ENCODE results near the gene CERT1. TPM values are rescaled to one million over a fixed set of nuclear protein-coding genes. Genes with fewer than 3 reads are reported as not detected.
"Not testable (repeated sequence)": the region's sequence is repeated elsewhere in the genome, so short reads cannot be mapped to it uniquely, and the experiment has no call there.

Gene CERT1
- total RNA-seq, 1 donor from 2014 or later, result 45.4 TPM

DNA sequence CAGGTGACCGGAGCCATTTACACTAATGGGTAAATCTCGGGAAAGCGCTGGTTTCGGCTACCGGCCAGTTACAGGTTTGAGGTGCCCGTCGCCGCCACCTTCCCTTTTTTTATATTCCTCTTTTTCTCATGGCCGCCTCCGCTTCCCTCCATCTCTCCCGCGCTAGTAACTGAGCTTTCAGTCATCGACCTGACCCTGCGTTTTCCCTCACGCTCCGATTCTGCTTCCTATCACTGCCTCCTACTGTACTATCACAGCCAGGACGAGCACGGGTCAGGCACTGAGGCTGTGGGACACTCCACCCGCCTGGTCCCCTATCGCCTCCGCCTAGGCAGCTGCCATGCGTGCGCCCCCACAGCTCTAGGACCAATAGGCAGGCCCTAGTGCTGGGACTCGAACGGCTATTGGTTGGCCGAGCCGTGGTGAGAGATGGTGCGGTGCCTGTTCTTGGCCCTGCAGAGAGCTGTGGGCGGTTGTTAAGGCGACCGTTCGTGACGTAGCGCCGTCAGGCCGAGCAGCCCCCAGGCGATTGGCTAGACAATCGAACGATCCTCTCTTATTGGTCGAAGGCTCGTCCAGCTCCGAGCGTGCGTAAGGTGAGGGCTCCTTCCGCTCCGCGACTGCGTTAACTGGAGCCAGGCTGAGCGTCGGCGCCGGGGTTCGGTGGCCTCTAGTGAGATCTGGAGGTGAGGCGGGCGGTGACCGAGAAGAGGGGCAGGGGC lies 174.7 kb downstream of the CERT1 start, which contains the start of gene HMGCR:
Gene HMGCR, plus strand, starts transcription at position 606 of the 722 bp plus-strand sequence. CDS start 5,386 bp downstream, outside the sequence.
- peaks cover 3% of the 10 kb centered on the region for H3K9me3 Mint-ChIP-seq (ENCODE audit: unreplicated experiment)
- no peak within 1 kb of the TSS for H3K27ac Mint-ChIP-seq (ENCODE audit: unreplicated experiment)
- peaks cover 14% of the 10 kb centered on the region for H3K4me1 Mint-ChIP-seq (ENCODE audit: low read depth, unreplicated experiment)
- peaks cover 11% of the 10 kb centered on the region for H3K27me3 Mint-ChIP-seq (ENCODE audit: unreplicated experiment)
- TF ChIP-seq, protein P1, sequence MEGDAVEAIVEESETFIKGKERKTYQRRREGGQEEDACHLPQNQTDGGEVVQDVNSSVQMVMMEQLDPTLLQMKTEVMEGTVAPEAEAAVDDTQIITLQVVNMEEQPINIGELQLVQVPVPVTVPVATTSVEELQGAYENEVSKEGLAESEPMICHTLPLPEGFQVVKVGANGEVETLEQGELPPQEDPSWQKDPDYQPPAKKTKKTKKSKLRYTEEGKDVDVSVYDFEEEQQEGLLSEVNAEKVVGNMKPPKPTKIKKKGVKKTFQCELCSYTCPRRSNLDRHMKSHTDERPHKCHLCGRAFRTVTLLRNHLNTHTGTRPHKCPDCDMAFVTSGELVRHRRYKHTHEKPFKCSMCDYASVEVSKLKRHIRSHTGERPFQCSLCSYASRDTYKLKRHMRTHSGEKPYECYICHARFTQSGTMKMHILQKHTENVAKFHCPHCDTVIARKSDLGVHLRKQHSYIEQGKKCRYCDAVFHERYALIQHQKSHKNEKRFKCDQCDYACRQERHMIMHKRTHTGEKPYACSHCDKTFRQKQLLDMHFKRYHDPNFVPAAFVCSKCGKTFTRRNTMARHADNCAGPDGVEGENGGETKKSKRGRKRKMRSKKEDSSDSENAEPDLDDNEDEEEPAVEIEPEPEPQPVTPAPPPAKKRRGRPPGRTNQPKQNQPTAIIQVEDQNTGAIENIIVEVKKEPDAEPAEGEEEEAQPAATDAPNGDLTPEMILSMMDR (IDR thresholded peaks at IDR 0.05; ENCODE audit: partially characterized antibody, unreplicated experiment), result peak; percentile 11
- no peaks in the 10 kb centered on the region for H3K36me3 Mint-ChIP-seq (ENCODE audit: unreplicated experiment)
- peak; percentile 97 for DNase-seq
- H3K4me3 Mint-ChIP-seq (ENCODE audit: unreplicated experiment), result no peak within 1 kb of the TSS

DNA sequence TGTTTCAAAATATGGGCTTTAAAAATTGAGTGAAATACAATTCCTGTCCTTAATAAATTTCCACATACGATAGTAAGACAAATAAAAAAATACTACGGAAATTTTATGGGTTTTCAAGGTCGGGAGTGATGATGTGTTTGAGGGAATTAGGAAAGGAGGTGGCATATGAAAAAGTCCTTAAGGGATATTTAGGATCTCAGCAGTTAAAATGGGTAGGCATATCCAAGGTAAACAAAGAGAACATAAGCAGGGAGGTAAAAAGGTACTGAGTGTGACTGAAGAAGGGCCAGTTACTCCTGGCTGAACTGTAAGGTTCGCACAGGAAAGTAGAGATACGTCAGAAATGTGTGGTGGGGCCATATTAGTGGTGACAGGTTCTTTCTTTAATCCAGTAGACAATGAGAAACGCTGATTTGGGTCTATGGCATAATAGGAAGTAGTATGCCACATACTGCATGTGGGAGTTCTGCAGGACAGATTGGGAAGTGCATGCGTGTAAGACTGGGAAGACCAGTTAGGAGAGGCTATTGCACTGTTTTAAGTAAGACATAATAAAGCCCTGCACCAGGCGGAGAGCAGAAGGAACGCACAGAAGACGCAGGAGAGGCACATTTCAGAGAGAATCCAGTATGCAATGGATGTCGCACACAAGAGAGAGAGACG lies 175.3 kb downstream of the CERT1 start:
- TF ChIP-seq, protein P1 (IDR thresholded peaks at IDR 0.05; ENCODE audit: partially characterized antibody, unreplicated experiment), result peak; percentile 56
- no peak for DNase-seq
- H3K36me3 Mint-ChIP-seq (ENCODE audit: unreplicated experiment), result no peaks in the 10 kb centered on the region
- peaks cover 11% of the 10 kb centered on the region for H3K27me3 Mint-ChIP-seq (ENCODE audit: unreplicated experiment)
- peaks cover 9% of the 10 kb centered on the region for H3K4me1 Mint-ChIP-seq (ENCODE audit: low read depth, unreplicated experiment)
- H3K9me3 Mint-ChIP-seq (ENCODE audit: unreplicated experiment), result peaks cover 3% of the 10 kb centered on the region
- H3K4me3 Mint-ChIP-seq (ENCODE audit: unreplicated experiment), result no peak overlapping the region
- H3K27ac Mint-ChIP-seq (ENCODE audit: unreplicated experiment), result no peak overlapping the region

DNA sequence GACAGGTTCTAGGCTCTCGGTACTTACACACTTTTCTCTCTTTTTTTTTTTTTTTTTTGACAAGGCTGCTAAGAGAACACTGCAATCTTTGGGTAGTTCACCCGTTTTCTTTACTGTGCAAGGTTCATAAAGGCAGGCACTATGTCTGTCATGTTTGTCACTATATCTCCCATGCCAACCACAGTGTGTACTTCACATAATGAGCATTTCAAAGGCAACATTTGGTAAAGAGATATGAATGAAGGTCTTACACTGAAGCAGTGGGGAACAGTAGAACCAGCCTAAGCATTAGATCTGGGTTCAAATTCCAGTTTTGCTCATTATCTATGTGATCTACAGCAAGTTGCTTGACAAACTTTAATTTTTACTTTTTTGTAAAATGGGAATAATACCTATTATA lies 175.9 kb downstream of the CERT1 start:
- DNase-seq, result no peak

DNA sequence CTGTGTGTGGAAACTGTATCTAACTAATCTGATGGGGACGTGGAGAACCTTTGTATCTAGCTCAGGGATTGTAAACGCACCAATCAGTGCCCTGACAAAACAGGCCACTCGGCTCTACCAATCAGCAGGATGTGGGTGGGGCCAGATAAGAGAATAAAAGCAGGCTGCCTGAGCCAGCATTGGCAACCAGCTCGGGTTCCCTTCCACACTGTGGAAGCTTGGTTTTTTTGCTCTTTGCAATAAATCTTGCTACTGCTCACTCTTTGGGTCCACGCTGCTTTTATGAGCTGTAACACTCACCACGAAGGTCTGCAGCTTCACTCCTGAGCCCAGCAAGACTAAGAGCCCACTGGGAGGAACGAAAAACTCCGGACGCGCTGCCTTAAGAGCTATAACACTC lies 177.0 kb downstream of the CERT1 start:
- not testable (repeated sequence) for H3K27ac Mint-ChIP-seq (ENCODE audit: unreplicated experiment); H3K9me3 Mint-ChIP-seq (ENCODE audit: unreplicated experiment); H3K27me3 Mint-ChIP-seq (ENCODE audit: unreplicated experiment); H3K4me3 Mint-ChIP-seq (ENCODE audit: unreplicated experiment); H3K36me3 Mint-ChIP-seq (ENCODE audit: unreplicated experiment); DNase-seq; H3K4me1 Mint-ChIP-seq (ENCODE audit: low read depth, unreplicated experiment)

More for the DNA sequence above, 175.9 kb downstream of the CERT1 start:
- H3K9me3 Mint-ChIP-seq (ENCODE audit: unreplicated experiment), result peaks cover 3% of the 10 kb centered on the region
- TF ChIP-seq, protein P1 (IDR thresholded peaks at IDR 0.05; ENCODE audit: partially characterized antibody, unreplicated experiment), result no peak
- H3K4me1 Mint-ChIP-seq (ENCODE audit: low read depth, unreplicated experiment), result peaks cover 5% of the 10 kb centered on the region
- peaks cover 11% of the 10 kb centered on the region for H3K27me3 Mint-ChIP-seq (ENCODE audit: unreplicated experiment)
- H3K27ac Mint-ChIP-seq (ENCODE audit: unreplicated experiment), result peak overlapping the region; percentile 73
- no peaks in the 10 kb centered on the region for H3K36me3 Mint-ChIP-seq (ENCODE audit: unreplicated experiment)
- H3K4me3 Mint-ChIP-seq (ENCODE audit: unreplicated experiment), result peak overlapping the region; percentile 25

DNA sequence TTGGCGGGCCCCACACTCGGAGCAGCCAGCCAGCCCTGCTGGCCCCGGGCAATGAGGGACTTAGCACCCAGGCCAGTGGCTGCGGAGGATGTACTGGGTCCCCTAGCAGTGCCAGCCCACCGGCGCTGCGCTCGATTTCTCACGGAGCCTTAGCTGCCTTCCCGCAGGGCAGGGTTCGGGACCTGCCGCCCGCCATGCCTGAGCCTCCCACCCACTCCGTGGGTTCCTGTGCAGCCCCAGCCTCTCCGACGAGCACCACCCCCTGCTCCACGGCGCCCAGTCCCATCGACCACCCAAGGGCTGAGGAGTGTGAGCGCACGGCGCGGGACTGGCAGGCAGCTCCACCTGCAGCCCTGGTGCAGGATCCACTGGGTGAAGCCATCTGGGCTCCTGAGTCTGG lies 177.7 kb downstream of the CERT1 start:
- H3K4me1 Mint-ChIP-seq (ENCODE audit: low read depth, unreplicated experiment); DNase-seq; H3K27me3 Mint-ChIP-seq (ENCODE audit: unreplicated experiment); H3K9me3 Mint-ChIP-seq (ENCODE audit: unreplicated experiment); H3K36me3 Mint-ChIP-seq (ENCODE audit: unreplicated experiment); H3K4me3 Mint-ChIP-seq (ENCODE audit: unreplicated experiment); H3K27ac Mint-ChIP-seq (ENCODE audit: unreplicated experiment): not testable (repeated sequence)

All from glutamatergic neuron (in vitro differentiated cells).